Right lobe of liver (tissue), 4 donors: ENCODE data around the gene ZNF408.

ENCODE experiments used
- CTCF ChIP-seq, 4 donors: fragments of 200-600 bp in 3 of 4; fragments of 450-650 bp in 1 of 4; IDR thresholded peaks; one replicate each; pipeline versions ENCODE4 v1.5.1 to v1.8.0; 2016 to 2022; ENCODE audit warnings: antibody characterized with exemption in 4 of 4, mild to moderate bottlenecking in 2 of 4
- POLR2A ChIP-seq: fragments of 450-650 bp; IDR thresholded peaks from one replicate; pipeline ENCODE4 v1.6.1; 2017; ENCODE audit warnings: antibody characterized with exemption, mild to moderate bottlenecking
- donor health status: DM: no; HTN: no; CAD: no.
- donor health status: DM: no; HTN: no; CAD: no.
- donor health status: DM: no; HTN: yes; CAD: no.

DNA sequence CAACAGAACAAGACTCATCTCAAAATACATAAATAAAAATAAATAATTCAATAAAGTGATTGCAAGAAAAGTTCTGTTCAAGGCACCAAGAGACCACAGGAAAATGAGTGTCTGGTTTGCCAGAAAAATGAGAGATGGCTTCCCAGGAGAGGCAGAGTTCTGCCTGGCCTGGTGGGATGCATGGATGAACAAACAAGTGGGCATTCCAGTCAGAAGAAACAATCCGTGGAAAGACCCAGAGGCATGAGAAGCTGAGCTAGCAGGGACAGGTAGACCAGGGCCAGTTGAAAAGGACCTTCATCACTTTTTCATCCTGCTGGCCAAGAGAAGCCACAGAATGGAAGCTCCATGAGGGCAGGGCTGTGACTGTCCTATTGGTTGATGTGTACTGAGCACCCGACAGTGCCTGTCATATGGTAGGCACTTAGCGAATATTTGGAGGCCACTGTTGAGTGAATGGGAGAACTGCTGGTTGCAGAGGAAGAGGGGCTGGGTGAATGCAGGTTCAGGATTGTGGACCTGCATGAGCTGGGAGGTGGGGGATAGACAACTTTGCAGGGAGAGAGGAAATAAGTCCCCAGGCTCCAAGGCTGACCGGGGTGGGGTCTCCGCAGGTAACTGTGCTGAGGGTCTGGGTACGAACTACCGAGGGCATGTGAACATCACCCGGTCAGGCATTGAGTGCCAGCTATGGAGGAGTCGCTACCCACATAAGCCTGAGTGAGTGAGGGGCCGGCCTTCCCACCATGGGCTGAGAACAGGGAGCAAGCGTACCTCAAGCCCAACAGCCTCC is 21.9 kb downstream of the ZNF408 start:
- TF ChIP-seq CTCF (IDR thresholded peaks at IDR 0.05): no peak
- no peak for TF ChIP-seq POLR2A
